Tongue (tissue), 2 donors: ENCODE data around the gene MMP11. TPM values are rescaled to one million over a fixed set of nuclear protein-coding genes. Genes with fewer than 3 reads are reported as not detected.
A peak's percentile ranks its signal among the peaks of the same experiment; 100 is the strongest.

Source experiments
- DNase-seq: peaks from one replicate; pipeline ENCODE4 v3.0.0-alpha.2; 2015
- total RNA-seq: library from RNA; depleted of rRNA; stranded (reverse); fragments of >200 nt; gene quantifications from one replicate; pipeline ENCODE4 v1.2.3, GENCODE V29; 2014

Gene MMP11
- total RNA-seq, 1 donor from 2014 or later, result 10.8 TPM

DNA sequence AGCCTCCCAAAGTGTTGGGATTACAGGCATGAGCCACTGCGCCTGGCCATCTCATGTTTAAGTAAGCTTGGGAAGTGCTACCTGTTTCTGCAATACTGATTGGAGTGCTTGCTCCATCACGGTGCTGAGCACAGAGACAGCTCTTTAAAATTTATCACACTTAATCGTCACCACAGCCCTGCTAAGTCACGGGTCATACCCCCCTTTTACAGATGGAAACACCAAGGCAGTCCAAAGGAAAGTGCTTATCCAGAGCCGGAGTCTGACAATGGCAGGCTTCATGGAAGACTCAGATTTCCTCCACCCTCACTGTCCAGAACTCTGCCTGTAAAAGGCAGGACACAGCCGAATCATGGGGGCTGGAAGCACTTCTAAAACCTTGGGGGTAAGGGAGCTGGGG is 12.6 kb upstream of the MMP11 start:
- no peak for DNase-seq

DNA sequence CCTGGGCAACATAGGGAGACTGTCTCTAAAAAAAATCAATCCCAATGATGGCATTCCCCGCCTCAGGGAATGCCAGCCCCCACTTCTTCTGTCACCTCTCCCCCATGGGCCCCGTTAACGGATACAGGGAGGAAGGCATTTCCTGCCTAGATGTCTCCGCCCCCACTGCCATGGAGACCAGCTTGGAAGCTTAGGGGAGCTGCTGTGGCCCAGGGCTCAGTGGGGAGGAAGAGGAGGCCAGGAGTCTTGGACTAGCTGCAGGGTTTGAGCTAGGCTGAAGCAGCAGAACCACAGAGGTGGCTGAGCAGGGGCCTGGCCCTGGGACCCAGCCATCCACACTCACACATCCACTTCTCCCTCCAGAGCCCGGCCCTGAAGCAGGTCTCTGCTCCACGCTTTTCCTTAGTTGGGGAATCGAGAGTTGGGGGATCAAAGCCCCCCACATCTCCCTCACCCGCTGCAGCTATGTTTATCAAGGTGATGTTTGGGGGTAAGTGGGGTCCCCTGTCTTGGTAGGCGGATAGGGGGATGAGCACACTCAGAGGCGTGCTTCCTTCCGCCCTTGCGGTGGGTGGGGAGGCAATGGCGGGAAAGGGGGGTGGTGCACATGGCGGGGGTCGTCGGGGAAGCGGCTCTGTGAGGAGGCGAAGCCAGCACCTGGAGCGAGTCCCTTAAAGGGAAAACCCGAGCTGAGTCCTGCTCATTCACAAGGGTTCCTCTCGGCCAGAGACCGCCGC is 9.6 kb upstream of the MMP11 start, which contains the start of gene C22orf15:
Gene C22orf15, plus strand, starts transcription at position 149 of the 737 bp plus-strand sequence. Its CDS starts 317 bp downstream, at position 466.
- DNase-seq, result no peak

DNA sequence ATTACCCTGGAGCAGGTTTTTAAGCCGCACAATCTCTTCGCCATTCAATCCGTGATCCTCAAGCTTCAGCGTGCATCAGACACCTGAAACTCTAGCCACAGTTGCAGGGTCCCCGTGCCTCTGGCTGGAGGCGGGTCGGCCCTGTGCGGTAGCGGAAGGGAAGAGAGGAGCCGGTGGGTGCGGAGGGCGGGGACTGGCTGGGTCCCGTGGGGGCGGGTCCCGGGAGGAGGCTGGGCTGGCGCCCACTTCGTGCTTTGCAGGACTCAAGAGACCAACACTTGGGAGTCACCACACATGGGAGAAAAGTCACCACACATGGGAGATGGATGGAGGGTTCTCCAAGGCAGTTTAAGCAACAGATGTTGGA is 9.1 kb upstream of the MMP11 start:
- DNase-seq, result no peak

DNA sequence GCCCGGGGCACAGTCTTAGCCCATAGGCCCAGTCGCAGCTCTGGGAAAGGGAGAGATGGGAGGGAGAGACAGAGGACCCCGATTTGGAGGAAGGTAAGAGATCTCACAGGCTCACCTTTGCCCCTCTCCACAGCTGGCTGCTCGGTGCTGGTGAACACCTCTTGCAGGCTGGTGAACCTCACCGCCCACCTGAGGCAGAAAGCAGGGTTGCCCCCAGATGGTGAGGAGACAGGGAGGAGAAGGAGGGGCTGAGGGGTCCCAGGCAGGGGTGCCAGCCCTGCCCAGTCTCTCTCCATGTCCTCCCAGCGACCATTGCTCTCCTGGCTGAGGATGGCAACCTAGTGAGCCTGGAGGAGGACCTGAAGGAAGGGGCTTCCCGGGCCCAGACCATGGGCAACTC is 8.7 kb upstream of the MMP11 start:
- DNase-seq, result no peak

DNA sequence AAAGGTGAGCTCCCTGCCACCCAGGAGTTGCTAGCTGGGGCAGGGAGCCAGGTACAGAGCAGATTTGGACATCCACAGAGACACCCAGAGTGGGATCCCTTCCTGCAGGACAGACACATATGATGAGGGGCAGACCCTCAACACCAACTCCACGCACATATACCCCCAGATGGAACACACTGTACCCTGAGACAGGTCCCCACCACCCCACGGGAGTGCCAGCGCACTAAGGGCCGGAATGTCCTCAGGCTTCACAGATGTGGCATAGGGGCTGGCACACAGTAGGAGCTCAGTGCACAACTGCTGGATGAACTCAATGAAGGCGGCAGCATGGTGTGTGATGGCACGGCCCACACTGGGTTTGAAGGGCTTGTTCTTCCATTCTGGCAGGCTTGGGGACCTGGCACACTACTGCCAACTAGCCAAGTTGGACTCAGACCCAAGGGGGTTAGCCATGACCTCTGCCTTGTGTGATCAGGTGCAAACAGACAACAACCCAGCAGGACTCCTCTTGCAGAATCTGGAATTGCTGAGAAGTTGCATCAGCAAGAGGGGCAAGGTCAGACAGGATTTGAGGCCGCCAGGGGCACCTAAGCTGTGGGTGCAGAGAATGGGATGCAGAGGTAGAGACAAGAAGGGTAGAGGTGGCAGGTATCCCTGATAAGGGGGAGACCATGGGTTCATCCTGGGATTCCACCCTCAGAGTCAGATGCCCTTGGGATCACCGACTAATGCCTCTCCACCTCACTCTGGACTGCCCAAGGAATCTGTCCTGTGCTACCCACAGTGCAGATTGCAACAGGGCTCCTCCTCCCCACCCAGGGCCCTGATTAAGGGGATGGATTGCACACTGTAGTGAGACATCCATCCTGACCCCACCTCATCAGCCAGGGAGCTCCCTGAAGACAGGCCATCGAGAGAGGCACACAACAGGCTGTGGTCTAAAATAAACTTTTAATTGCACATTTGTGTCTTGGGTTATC is 7.5 kb upstream of the MMP11 start:
- DNase-seq, result no peak

DNA sequence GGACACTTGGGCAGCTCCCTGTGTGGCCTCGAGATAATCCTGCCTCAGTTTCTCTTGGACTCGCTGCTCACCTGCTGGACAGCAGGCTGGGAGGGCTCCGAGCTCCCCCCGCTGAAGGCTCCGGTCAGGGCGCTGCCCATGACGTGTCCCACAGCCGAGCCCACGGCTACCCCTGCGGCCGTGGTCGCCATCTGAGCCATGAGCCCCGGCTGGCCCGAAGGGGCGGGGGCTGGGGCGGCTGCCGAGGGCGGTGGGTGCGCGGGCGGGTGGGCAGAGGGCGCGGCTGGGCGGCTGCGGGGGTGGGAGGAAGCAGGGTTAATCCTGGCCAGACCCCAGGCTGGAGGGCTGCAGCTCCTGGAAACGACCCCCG is 5.4 kb upstream of the MMP11 start:
- DNase-seq, result no peak

DNA sequence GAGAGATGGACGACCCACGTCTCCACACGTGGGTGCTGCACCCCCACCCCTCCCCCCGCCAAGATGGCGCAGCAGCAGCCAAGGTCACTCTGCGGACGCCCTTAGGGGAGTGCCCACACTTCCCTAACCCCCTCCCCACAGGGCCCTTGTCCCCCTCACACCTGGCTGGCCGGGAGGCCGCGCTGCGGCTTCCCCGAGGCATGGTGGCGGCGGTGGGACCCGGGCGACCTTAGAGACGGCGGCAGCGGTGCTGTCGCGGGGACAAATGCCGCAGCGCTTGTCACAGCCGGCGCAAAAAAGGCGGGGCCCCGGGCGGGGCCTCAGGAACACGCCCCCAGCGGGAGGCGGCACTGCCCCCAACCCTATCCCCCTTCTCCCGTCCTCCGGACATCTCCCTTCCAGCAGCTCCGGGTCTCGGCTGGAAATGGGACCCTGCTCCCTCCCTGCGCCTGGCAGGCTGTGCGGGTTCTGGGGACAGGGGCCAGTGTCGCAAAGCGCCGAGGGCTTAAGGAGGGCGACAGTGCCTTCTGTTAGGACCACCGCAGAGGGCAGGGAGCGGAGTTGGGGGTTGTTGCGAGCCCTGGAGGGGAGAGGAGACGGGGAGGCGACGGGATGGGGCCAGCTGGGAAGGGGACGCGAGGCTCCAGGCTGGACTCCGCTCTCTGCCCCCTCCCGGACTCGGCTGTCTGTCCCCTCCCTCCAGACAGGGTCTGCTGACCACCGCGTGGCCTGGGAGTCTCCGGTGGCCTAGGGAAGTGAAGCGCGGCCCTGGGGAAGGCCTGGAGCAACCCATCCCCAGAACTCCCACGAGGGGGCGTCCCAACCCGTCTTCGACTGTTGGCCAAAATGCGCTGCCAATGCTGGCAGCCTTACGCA is 4.7 kb upstream of the MMP11 start, which contains the start of gene CHCHD10:
Gene CHCHD10, minus strand, starts transcription at position 300 of the 876 bp plus-strand sequence. Its CDS starts 98 bp downstream, at position 202.
- peak; percentile 90 for DNase-seq

DNA sequence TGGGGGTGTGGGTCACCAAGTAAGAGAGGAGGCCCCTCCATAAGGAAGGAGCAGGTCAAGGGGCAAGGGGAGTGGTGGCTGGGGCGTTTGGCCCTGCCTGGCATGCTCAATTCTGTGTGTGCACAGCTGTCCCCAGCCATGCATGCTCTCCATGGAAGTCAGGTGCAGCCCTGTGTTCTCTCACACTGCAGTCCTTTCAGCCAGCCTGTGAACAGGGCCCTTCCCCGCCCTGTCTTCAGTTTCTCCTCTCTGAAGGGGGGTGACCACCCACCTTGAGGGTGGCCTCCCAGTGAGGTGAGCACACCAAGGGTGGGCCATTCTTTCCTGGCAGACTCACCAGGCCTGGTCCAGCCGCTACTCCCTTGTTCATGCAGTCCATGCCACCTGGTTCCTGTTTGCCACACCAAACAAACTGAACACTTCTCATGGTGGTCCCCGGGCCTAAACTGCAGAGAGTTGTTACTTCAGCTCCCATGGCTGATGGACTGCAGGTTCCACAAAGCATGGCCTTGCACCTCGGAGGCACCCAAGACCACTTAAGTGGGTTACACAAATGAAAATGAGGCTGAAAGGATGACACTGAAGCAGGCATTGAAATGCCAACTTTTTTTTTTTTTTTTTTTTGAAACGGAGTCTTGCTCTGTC is 3.2 kb upstream of the MMP11 start:
- DNase-seq, result no peak

DNA sequence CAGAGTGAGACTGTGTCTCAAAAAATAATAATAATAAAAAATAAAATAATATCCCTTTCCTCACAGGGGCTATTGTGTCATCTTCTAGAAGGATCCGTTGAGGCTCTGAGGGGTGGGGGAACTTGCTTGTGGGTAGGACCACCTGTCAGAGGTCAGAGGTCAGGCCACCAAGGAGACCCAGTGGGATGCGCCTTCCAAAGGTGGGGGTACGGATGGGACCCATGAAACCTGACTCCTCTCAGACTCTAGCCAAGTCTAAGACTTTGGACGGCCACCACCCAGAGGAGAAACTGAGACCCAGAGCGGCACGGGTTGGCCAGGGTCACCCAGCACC is 367 bp upstream of the MMP11 start:
- DNase-seq, result no peak

DNA sequence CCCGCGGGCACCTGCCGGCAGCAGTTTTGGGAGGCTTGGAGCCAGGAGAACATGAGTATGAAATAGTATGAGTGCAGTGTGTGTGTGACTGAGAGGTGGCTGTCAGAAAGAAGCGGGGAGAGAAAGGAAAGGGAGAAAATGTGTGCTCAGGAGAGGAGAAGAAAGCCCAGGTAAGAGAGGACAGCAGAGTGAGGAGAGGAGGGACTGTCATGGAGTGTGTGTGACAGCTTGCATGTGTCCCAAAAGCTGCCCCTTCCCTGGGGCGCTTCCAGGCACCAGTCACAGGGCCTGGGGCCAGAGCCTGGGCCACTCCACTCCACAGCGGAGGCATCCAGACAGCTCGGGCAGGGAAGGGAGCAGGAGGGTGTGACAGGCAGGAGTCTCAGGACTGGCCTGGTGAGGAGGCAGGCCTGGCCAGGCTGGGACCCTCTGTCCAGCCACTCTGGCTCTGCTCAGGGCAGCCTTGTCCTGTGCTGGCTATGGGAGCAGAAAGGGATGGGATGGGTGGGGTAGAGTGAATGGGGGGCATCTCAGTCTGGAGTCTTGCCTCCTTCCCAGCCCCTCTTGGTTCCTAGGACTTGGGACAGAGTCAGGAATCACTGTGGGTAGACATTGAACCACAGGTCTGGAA is 949 bp downstream of the MMP11 start:
- no peak for DNase-seq

DNA sequence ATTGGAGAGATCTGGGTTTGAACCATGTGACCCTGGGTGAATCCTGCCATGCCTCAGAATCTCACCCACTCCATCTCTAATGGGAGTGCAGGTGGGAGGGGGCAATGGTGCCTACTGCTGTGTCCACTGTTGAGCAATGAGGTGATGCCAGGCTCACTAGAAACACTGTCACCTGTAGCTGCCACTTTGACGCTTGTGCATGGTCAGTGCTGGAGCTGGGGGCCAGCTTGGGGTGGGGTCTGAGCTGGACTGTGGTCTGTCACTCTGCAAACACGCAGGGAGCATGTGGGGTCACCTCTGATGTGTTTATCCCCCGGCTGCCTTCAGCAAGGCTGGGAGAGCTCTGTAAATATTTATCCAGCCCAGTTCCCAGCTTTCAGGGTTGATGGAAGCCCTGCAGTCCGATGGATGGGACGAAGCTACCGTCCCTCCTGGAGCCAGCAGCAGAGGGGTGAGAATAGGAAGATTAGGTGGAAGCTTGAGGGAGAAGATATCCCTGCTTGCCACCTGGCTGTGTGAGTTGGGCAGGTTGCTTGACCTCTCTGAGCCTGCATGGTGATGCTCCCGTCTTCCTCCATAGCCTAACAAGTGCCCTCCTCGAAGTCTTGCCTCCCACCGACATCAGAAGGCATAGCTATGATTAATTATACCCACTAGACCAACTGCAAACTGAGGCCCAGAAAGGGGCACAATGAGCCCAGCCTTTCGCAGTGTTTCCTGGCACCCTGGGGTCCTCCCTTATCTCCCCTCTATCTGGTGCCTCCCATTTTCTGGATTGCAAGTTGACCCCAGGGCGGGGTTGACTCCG is 1.7 kb downstream of the MMP11 start:
- DNase-seq, result no peak

DNA sequence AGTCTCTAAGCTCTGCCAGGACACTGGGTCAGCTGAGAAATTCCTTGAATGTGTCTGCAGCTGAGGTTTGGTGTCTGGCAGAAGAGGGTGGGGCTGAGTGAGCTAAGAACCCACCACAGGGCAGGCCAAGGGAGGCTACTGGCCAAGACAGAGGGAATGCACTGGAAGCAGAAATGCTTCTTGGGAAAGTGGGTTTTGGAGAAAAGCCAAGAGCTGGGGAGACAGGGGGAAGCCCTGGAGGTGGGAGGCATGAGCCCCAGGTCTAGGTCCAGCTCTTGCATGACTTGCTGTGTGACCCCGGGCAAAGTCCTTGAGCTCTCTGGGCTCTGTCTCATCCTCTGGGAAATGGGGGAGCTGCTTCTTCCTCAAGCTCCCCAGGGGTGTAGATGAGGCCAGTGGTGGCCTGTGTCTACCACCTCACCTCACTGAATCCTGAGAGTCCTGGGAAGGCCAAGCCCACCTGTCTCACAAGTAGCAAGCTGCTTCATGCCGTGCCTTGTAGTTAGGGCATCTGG is 2.3 kb downstream of the MMP11 start:
- peak; percentile 35 for DNase-seq

DNA sequence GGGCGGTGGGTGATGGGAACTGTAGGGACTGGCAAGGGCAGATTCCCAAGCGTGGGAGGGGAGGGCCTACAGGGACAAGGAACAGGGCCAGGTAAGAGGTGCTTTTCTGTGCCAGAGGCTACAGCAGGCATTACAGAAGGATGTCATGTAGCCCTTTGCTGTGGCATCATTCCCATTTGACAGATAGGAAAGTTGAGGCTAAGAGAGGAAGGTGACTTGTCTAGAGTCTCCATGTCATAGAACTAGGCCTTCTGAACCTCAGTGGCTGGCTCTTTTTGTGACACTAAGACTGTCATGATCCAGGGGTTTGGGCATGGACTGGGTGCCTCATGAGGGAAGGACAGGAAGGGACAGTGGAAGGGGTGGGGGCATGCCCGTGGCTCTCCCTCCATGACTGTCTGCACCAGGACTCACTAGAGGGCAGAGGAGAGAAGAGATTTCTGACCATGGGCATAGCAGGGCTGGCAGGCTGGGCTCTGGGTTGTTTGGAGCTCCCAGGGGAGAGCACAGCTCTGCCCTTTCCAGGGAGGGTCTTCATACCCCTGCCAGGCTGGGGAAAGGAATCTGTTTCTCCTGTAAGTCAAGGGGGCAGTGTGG is 3.2 kb downstream of the MMP11 start:
- DNase-seq, result no peak

DNA sequence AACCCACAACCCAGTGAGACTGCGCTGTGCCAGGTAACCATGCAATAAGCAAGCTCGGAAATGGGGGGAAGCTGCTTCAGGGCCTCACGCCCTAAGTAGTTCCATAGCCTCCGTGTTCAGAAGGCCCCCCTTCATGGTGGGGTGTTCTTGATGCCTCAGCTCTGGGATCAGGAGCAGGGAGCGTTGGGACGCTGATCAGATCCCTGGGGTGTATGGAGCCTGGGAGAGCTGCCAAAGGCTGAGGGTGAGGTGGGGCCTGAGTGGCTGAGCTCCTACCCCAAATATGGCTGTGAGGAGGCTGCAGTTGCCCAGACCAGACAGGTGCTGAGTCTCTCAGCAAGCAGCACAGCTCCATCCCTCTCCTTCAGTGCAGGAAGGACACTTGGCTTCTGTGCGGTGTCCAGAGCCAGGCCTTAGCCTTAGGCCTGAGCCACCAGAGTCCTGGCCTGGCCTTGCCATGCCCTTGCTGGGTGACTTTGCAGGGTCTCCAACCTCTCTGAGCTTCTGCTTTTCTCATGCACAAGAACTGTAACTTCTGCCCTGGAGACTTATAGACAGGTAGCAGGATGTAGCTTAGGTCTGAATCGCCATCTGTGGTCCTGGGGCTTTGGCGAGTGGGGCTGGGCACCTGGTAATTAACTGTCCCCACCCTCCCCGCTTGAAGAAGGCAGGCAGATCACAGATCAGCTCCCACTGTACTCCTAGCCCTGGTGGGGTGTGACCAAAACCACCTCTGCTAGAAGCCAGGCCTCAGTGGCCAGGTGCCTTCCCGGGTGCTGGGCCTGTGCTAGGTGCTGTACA is 5.3 kb downstream of the MMP11 start:
- peak; percentile 35 for DNase-seq

DNA sequence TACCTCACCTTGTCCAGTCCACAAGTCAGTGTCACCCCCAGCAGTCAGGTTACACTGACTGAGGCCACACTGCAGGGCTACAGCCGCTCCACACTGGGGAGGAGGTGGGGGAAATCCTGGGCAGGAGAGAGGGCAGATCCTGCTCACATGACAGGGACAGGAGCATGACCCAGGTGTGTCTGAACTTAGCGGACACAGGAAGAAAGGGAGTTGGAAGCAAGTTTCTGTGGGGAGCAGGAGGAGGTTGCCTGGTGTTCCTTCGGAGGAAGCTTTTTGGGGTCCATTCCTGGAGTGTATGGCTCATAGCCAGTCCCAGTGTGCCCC is 5.9 kb downstream of the MMP11 start:
- no peak for DNase-seq

DNA sequence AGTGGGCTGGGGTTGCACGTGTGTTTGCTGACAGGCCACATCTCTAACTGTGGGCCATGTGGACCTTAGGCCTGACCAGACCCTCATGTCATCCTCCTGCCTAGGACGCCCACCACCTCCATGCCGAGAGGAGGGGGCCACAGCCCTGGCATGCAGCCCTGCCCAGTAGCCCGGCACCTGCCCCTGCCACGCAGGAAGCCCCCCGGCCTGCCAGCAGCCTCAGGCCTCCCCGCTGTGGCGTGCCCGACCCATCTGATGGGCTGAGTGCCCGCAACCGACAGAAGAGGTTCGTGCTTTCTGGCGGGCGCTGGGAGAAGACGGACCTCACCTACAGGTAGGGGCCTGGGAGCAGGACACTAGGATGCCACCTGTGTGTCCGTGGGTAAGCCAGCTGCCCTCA is 6.4 kb downstream of the MMP11 start:
- DNase-seq, result no peak

DNA sequence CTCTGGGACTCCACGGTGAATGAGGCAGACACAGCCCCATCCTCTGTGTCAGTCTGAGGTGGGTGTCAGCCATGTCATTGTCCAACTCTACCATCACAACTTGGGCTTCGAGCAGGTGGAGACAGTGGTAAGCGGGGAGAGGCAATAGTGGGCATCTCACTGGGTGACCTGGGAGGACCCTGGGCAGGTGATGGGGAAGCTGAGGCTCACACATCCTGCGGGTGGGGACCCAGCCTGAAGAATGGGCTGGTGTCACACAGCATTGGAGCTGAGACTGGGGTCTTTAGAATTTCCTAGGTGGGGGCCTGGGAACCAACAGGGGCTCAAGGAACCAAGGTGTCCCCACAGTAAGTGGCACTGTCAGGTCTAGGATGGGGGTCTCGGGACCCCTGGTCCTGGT is 7.1 kb downstream of the MMP11 start:
- no peak for DNase-seq

DNA sequence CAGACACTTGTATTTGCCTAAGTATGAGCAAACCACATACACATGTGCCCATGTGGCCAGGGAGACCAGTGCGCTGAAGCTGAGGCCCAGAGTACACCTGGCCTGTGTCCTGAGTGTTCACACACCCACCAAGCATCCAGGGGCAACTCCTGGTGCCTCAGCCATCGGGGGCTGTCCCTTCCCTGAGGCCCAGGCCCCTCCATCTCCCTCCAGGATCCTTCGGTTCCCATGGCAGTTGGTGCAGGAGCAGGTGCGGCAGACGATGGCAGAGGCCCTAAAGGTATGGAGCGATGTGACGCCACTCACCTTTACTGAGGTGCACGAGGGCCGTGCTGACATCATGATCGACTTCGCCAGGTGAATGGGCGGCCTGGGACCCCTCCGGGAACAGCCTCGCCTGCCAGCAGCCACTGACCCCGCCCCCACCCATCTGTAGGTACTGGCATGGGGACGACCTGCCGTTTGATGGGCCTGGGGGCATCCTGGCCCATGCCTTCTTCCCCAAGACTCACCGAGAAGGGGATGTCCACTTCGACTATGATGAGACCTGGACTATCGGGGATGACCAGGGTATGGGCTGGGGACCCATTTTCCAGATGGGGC is 7.6 kb downstream of the MMP11 start:
- no peak for DNase-seq

DNA sequence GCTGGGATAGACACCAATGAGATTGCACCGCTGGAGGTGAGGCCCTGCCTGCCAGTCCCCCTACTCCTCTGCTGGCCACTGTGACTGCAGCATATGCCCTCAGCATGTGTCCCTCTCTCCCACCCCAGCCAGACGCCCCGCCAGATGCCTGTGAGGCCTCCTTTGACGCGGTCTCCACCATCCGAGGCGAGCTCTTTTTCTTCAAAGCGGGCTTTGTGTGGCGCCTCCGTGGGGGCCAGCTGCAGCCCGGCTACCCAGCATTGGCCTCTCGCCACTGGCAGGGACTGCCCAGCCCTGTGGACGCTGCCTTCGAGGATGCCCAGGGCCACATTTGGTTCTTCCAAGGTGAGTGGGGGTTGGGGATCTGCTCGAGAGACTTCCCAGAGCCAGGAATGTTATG is 8.4 kb downstream of the MMP11 start:
- DNase-seq, result peak; percentile 56
